ENCODE measurements around the gene CELA3B. TPM values are rescaled to one million over a fixed set of nuclear protein-coding genes. Genes with fewer than 3 reads are reported as not detected.

Gene CELA3B
- total and polyA plus RNA-seq, 2 of the 8 experiments (the other 6 are each of a cell fraction or from before 2014, with no cell fraction given) = not detected

DNA sequence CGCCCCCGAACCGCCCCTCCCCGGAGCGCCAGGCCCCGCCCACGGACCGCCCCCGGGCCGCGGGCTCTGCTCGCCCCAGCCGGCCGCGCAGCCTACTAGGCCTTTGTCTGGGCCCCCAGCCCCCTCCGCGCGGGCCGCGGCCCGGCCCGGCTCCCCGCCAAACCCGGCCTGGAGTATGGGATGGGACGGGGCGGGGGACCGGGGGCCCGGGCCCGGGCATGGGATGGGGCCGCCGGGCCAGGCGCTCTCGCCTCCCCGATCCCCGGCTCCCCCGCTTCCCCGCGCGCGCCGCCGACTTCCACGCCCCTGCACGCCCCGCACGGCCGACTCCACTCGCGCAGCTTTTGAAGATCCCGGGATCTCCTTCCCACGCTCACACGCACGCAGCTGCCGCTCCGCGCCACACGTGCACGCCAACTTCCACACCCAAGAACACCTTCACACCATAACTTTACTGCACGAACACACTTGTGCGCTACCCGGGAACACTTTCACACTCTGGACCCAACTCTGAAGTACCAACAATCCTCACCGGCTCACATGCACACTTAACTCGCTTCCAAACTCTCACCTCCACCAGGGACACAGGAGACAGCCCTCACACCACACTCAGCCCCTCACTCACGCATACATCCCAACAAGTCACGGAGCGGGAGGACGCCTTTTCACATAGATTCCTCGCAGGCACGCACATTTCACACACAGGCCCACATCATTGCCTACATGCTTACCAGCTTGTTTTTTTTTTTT, 39.3 kb upstream of the CELA3B start (continued):
- TF ChIP-seq EP300 (IDR thresholded peaks at IDR 0.05; ENCODE audit: borderline replicate concordance in 1 of 2, low read depth in 2 of 2, low read length in 2 of 2) (peak in 1 of 2 experiments; percentile 72; a peak in 1 of 3 replicates), ASH2L (IDR thresholded peaks at IDR 0.05; ENCODE audit: low read length) (peak; percentile 27), CEBPB (IDR thresholded peaks at IDR 0.05; ENCODE audit: low read depth, low read length) (no peak), TAF7 (optimal IDR thresholded peaks at IDR 0.05; ENCODE audit: borderline replicate concordance, low read depth, low read length) (no peak), TAF1 (IDR thresholded peaks at IDR 0.05; ENCODE audit: low read depth, low read length) (peak; percentile 50; the same call in 1 of the 2 replicates), YY1 (IDR thresholded peaks at IDR 0.05; ENCODE audit: low read depth, low read length) (peak; percentile 25; the same call in 1 of the 2 replicates), EGR1 (IDR thresholded peaks at IDR 0.05; ENCODE audit: borderline replicate concordance, low read depth, low read length) (peak; percentile 72; the same call in 1 of the 2 replicates), KDM4A (IDR thresholded peaks at IDR 0.05; ENCODE audit: low read depth, low read length, severe bottlenecking) (peak; percentile 2), RFX5 (IDR thresholded peaks at IDR 0.05; ENCODE audit: borderline replicate concordance, low read depth, low read length) (no peak; the same call in 1 of the 2 replicates)

Measured in H1 (cell line).